MM.1S (cell line): ENCODE results near the gene XYLT1.

Experiments used
- DNase-seq: peaks from one replicate; pipeline ENCODE4 v3.0.0-alpha.2; 2015
- H2AFZ ChIP-seq: fragments of 300-600 bp; sonication (generic); 2 replicates; pipeline ENCODE4 v1.6.0; 2016; ENCODE audit warnings: antibody characterized with exemption, low read length
- H3F3A ChIP-seq: fragments of 300-600 bp; sonication (generic); 2 replicates; pipeline ENCODE4 v1.6.1; 2016; ENCODE audit warnings: mild to moderate bottlenecking, antibody characterized with exemption, low read length, moderate library complexity, mixed read lengths; ENCODE audit not compliant: insufficient read depth
- H3K27ac ChIP-seq: fragments of 300-600 bp; sonication (generic); 2 replicates; pipeline ENCODE4 v1.5.1; 2016; ENCODE audit warnings: mild to moderate bottlenecking, low read length
- H3K27me3 ChIP-seq: fragments of 300-600 bp; sonication (generic); replicated peaks from 2 replicates; pipeline ENCODE4 v1.6.0; 2016; ENCODE audit warnings: low read length; ENCODE audit not compliant: insufficient read depth
- H3K36me3 ChIP-seq: fragments of 300-600 bp; sonication (generic); replicated peaks from 2 replicates; pipeline ENCODE4 v1.6.1; 2016; ENCODE audit warnings: mild to moderate bottlenecking, low read length, mixed read lengths; ENCODE audit not compliant: insufficient read depth
- H3K4me1 ChIP-seq: fragments of 300-600 bp; sonication (generic); 2 replicates; pipeline ENCODE4 v1.6.1; 2016; ENCODE audit warnings: low read length, mixed read lengths
- H3K4me2 ChIP-seq: fragments of 300-600 bp; sonication (generic); 2 replicates; pipeline ENCODE4 v1.6.0; 2016; ENCODE audit warnings: low read depth, low read length
- H3K4me3 ChIP-seq: fragments of 300-600 bp; sonication (generic); 2 replicates; pipeline ENCODE4 v1.5.1; 2016; ENCODE audit warnings: low read length, mixed read lengths
- H3K79me2 ChIP-seq: fragments of 300-600 bp; sonication (generic); 2 replicates; pipeline ENCODE4 v1.6.1; 2016; ENCODE audit warnings: mixed run types, low read length, mixed read lengths
- H3K9ac ChIP-seq: fragments of 300-600 bp; sonication (generic); 2 replicates; pipeline ENCODE4 v1.6.1; 2016; ENCODE audit warnings: low read length, mixed read lengths
- H3K9me2 ChIP-seq: fragments of 300-600 bp; sonication (generic); replicated peaks from 2 replicates; pipeline ENCODE4 v1.6.1; 2016; ENCODE audit warnings: mild to moderate bottlenecking, low read length, mixed read lengths; ENCODE audit not compliant: insufficient read depth
- H3K9me3 ChIP-seq: fragments of 300-600 bp; sonication (generic); replicated peaks from 2 replicates; pipeline ENCODE4 v1.6.1; 2016; ENCODE audit warnings: mild to moderate bottlenecking, low read length, mixed read lengths; ENCODE audit not compliant: insufficient read depth
- H4K20me1 ChIP-seq: fragments of 300-600 bp; sonication (generic); 2 replicates; pipeline ENCODE4 v1.6.1; 2016; ENCODE audit warnings: mild to moderate bottlenecking, low read length, moderate library complexity, mixed read lengths; ENCODE audit not compliant: insufficient read depth
- EZH2 ChIP-seq: fragments of 300-600 bp; sonication (generic); optimal IDR thresholded peaks from 2 replicates; pipeline ENCODE3; 2017; ENCODE audit warnings: low read depth, mild to moderate bottlenecking, antibody characterized with exemption, low read length, mixed read lengths
- EZH2phosphoT487 ChIP-seq: fragments of 300-600 bp; sonication (generic); IDR thresholded peaks from 2 replicates; pipeline ENCODE4 v1.6.1; 2018; ENCODE audit warnings: antibody characterized with exemption, low read length
- TF ChIP-seq, protein P1 (sequence below): fragments of 300-600 bp; sonication (generic); IDR thresholded peaks from 2 replicates; pipeline ENCODE4 v1.5.1; 2016; ENCODE audit warnings: antibody characterized with exemption, low read length, mixed read lengths

The XYLT1 gene

GRCh38 chr16:17407321-17407720 is 63.4 kb downstream of the XYLT1 start:
- no peaks in the 10 kb centered on the region for H3K36me3 ChIP-seq
- H3K4me3 ChIP-seq, result no peak overlapping the region
- H3K4me1 ChIP-seq, result peaks cover 16% of the 10 kb centered on the region
- no peak for DNase-seq
- H3K27ac ChIP-seq, result no peak overlapping the region
- no peak overlapping the region for H3K9ac ChIP-seq
- no peaks in the 10 kb centered on the region for H4K20me1 ChIP-seq
- no peak overlapping the region for H3K4me2 ChIP-seq
- no peaks in the 10 kb centered on the region for H3K27me3 ChIP-seq
- H3K9me2 ChIP-seq, result no peaks in the 10 kb centered on the region
- H3F3A ChIP-seq, result peaks cover 6% of the 10 kb centered on the region; the same call in 1 of the 2 replicates
- no peak for TF ChIP-seq EZH2phosphoT487
- no peak for TF ChIP-seq EZH2
- TF ChIP-seq, protein P1, sequence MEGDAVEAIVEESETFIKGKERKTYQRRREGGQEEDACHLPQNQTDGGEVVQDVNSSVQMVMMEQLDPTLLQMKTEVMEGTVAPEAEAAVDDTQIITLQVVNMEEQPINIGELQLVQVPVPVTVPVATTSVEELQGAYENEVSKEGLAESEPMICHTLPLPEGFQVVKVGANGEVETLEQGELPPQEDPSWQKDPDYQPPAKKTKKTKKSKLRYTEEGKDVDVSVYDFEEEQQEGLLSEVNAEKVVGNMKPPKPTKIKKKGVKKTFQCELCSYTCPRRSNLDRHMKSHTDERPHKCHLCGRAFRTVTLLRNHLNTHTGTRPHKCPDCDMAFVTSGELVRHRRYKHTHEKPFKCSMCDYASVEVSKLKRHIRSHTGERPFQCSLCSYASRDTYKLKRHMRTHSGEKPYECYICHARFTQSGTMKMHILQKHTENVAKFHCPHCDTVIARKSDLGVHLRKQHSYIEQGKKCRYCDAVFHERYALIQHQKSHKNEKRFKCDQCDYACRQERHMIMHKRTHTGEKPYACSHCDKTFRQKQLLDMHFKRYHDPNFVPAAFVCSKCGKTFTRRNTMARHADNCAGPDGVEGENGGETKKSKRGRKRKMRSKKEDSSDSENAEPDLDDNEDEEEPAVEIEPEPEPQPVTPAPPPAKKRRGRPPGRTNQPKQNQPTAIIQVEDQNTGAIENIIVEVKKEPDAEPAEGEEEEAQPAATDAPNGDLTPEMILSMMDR, result no peak
- H3K79me2 ChIP-seq, result peaks cover 50% of the 10 kb centered on the region
- H3K9me3 ChIP-seq, result no peaks in the 10 kb centered on the region
- no peak overlapping the region for H2AFZ ChIP-seq

- H3K9ac ChIP-seq, result no peak overlapping the region
- H3K27me3 ChIP-seq, result no peaks in the 10 kb centered on the region
- peaks cover 16% of the 10 kb centered on the region for H3K4me1 ChIP-seq
- peaks cover 31% of the 10 kb centered on the region for H3K79me2 ChIP-seq
- no peak for DNase-seq
- no peak overlapping the region for H3K4me3 ChIP-seq
- TF ChIP-seq EZH2 (no peak), EZH2phosphoT487 (no peak)
- TF ChIP-seq, protein P1, result no peak
- no peaks in the 10 kb centered on the region for H3K9me3 ChIP-seq
- H3K9me2 ChIP-seq, result no peaks in the 10 kb centered on the region
- H3K4me2 ChIP-seq, result no peak overlapping the region
- no peak overlapping the region for H2AFZ ChIP-seq
- peaks cover 6% of the 10 kb centered on the region; the same call in 1 of the 2 replicates for H3F3A ChIP-seq
- H3K27ac ChIP-seq, result no peak overlapping the region
- no peaks in the 10 kb centered on the region for H4K20me1 ChIP-seq
- H3K36me3 ChIP-seq, result no peaks in the 10 kb centered on the region
Observed at GRCh38 chr16:17404941-17405689, 65.6 kb downstream of the XYLT1 start.

- DNase-seq, result no peak
- no peaks in the 10 kb centered on the region for H3K27me3 ChIP-seq
Observed at GRCh38 chr16:17403859-17404545, 66.8 kb downstream of the XYLT1 start.

More at GRCh38 chr16:17403859-17404545, 66.8 kb downstream of the XYLT1 start:
- no peaks in the 10 kb centered on the region for H3K9me2 ChIP-seq
- H3K9me3 ChIP-seq, result no peaks in the 10 kb centered on the region
- no peak overlapping the region for H3K4me2 ChIP-seq
- no peaks in the 10 kb centered on the region for H3K36me3 ChIP-seq
- H2AFZ ChIP-seq, result no peak overlapping the region
- peaks cover 2% of the 10 kb centered on the region; the same call in 1 of the 2 replicates for H3F3A ChIP-seq
- TF ChIP-seq EZH2 (no peak), EZH2phosphoT487 (no peak)
- TF ChIP-seq, protein P1, result no peak
- peaks cover 28% of the 10 kb centered on the region for H3K79me2 ChIP-seq
- H4K20me1 ChIP-seq, result no peaks in the 10 kb centered on the region
- H3K27ac ChIP-seq, result no peak overlapping the region
- no peak overlapping the region for H3K4me3 ChIP-seq
- peaks cover 5% of the 10 kb centered on the region for H3K4me1 ChIP-seq
- H3K9ac ChIP-seq, result no peak overlapping the region
